Stimulated activated CD4-positive, alpha-beta T cell treated with anti-CD3 and anti-CD28 coated beads, Interleukin-12 subunit alpha, Interleukin-12 subunit beta, amount 100 ng/mL, for 48 hours (primary cell): ENCODE measurements around the gene POM121L2.

Experiments used
- DNase-seq, 3 donors: peaks; one replicate each; pipeline ENCODE4 v3.0.0-alpha.2; 2020; ENCODE audit warnings: low read depth in 2 of 3, low spot score in 1 of 3

POM121L2 gene

DNA sequence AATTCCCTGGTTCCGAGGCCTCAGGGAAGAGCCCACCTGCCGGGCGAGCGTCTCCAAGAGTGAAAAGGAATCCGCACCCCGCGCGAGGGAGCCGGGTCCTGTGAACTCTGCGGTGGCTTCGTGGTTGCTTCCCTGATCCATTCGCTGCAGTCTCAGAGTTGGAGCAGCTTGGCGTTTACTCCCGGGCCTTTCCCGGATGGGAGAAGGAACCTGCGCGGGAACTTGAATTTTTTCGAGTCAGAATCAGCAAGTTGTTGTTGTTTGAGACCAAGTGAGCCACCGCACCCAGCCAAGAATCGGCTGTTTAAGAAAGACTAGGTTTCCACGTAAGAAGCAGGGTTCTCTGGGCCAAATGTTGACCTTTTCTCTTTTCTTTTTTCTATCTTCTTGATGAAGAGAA is 51.7 kb downstream of the POM121L2 start:
- DNase-seq, result no peak
